GM18909 (cell line): ENCODE data around the gene SOS2.
"Not testable (repeated sequence)": the region's sequence is repeated elsewhere in the genome, so short reads cannot be mapped to it uniquely, and the experiment has no call there.

Experiments used
- ATAC-seq: cut with Tn5 transposase; IDR thresholded peaks from one replicate; pipeline ENCODE4 v1.9.1; 2021; ENCODE audit warnings: mild to moderate bottlenecking; ENCODE audit not compliant: unreplicated experiment, poor library complexity

Gene SOS2

GRCh38 chr14:50229681-50230080 lies 1.7 kb downstream of the SOS2 start:
- ATAC-seq: no peak

- no peak for ATAC-seq
Observed at GRCh38 chr14:50228313-50228712, 3.1 kb downstream of the SOS2 start.

- no peak for ATAC-seq
Observed at GRCh38 chr14:50225974-50226297, 5.4 kb downstream of the SOS2 start.

GRCh38 chr14:50225067-50225973 lies 6.1 kb downstream of the SOS2 start:
- no peak for ATAC-seq

- no peak for ATAC-seq
Observed at GRCh38 chr14:50222055-50222613, 9.2 kb downstream of the SOS2 start.

- no peak for ATAC-seq
Observed at GRCh38 chr14:50218501-50218900, 12.9 kb downstream of the SOS2 start.

GRCh38 chr14:50215416-50215815 lies 16.0 kb downstream of the SOS2 start:
- no peak for ATAC-seq

- no peak for ATAC-seq
Observed at GRCh38 chr14:50213795-50214194, 17.6 kb downstream of the SOS2 start.

GRCh38 chr14:50212726-50213125 lies 18.7 kb downstream of the SOS2 start:
- no peak for ATAC-seq

GRCh38 chr14:50210074-50210473 lies 21.3 kb downstream of the SOS2 start:
- no peak for ATAC-seq

GRCh38 chr14:50198499-50198898 lies 32.9 kb downstream of the SOS2 start:
- no peak for ATAC-seq

- no peak for ATAC-seq
Observed at GRCh38 chr14:50191499-50191898, 39.9 kb downstream of the SOS2 start.

- no peak for ATAC-seq
Observed at GRCh38 chr14:50186107-50186506, 45.3 kb downstream of the SOS2 start.

- no peak for ATAC-seq
Observed at GRCh38 chr14:50173891-50174290, 57.5 kb downstream of the SOS2 start.

GRCh38 chr14:50171895-50172294 lies 59.5 kb downstream of the SOS2 start:
- no peak for ATAC-seq

GRCh38 chr14:50167381-50167780 lies 64.0 kb downstream of the SOS2 start:
- not testable (repeated sequence) for ATAC-seq

GRCh38 chr14:50156111-50156510 lies 75.3 kb downstream of the SOS2 start:
- no peak for ATAC-seq

GRCh38 chr14:50148799-50149198 lies 82.6 kb downstream of the SOS2 start:
- ATAC-seq: no peak

GRCh38 chr14:50139192-50139591 lies 92.2 kb downstream of the SOS2 start:
- ATAC-seq: no peak

GRCh38 chr14:50127802-50128201 lies 103.6 kb downstream of the SOS2 start:
- no peak for ATAC-seq

- no peak for ATAC-seq
Observed at GRCh38 chr14:50123062-50123461, 108.3 kb downstream of the SOS2 start.

- no peak for ATAC-seq
Observed at GRCh38 chr14:50122291-50122690, 109.1 kb downstream of the SOS2 start.
